Skeletal muscle cell (primary cell): Measurements from ENCODE around the gene FAM53A.

Source experiments
- DNase-seq: peaks from one replicate; pipeline ENCODE4 v3.0.0-alpha.2; 2010; ENCODE audit warnings: low read depth
- H3K4me3 ChIP-seq: 2 replicates; pipeline ENCODE4 v1.5.1; 2011; ENCODE audit warnings: low read depth, mild to moderate bottlenecking, control low read depth, low read length, moderate library complexity

Gene FAM53A

GRCh38 chr4:1600811-1601532 lies 83.1 kb downstream of the FAM53A start:
- H3K4me3 ChIP-seq = no peak overlapping the region
- no peak for DNase-seq

- DNase-seq = no peak
These were observed 83.8 kb downstream of the FAM53A start for GRCh38 chr4:1600211-1600780.

GRCh38 chr4:1599491-1600210 lies 84.5 kb downstream of the FAM53A start:
- H3K4me3 ChIP-seq = no peak overlapping the region
- no peak for DNase-seq

More at GRCh38 chr4:1600211-1600780, 83.8 kb downstream of the FAM53A start:
- no peak overlapping the region for H3K4me3 ChIP-seq

- no peak overlapping the region for H3K4me3 ChIP-seq
- DNase-seq = no peak
These were observed 85.1 kb downstream of the FAM53A start for GRCh38 chr4:1599026-1599481.

- DNase-seq = no peak
These were observed 85.7 kb downstream of the FAM53A start for GRCh38 chr4:1598206-1599025.

GRCh38 chr4:1597021-1597931 lies 86.8 kb downstream of the FAM53A start:
- no peak overlapping the region for H3K4me3 ChIP-seq
- no peak for DNase-seq

More at GRCh38 chr4:1598206-1599025, 85.7 kb downstream of the FAM53A start:
- H3K4me3 ChIP-seq = no peak overlapping the region

GRCh38 chr4:1596393-1596792 lies 87.7 kb downstream of the FAM53A start:
- DNase-seq = no peak
- no peak overlapping the region for H3K4me3 ChIP-seq

- H3K4me3 ChIP-seq = no peak overlapping the region
- DNase-seq = no peak
These were observed 88.3 kb downstream of the FAM53A start for GRCh38 chr4:1595789-1596325.

GRCh38 chr4:1594871-1595788 lies 89.0 kb downstream of the FAM53A start:
- no peak for DNase-seq
- H3K4me3 ChIP-seq = no peak overlapping the region

- no peak for DNase-seq
- H3K4me3 ChIP-seq = no peak overlapping the region
These were observed 90.2 kb downstream of the FAM53A start for GRCh38 chr4:1593881-1594345.

GRCh38 chr4:1593458-1593857 lies 90.7 kb downstream of the FAM53A start:
- H3K4me3 ChIP-seq = no peak overlapping the region
- no peak for DNase-seq

- no peak overlapping the region for H3K4me3 ChIP-seq
- no peak for DNase-seq
These were observed 91.2 kb downstream of the FAM53A start for GRCh38 chr4:1592709-1593417.

GRCh38 chr4:1592068-1592708 lies 91.9 kb downstream of the FAM53A start:
- H3K4me3 ChIP-seq = no peak overlapping the region
- no peak for DNase-seq

- H3K4me3 ChIP-seq = no peak overlapping the region
- DNase-seq = no peak
These were observed 93.0 kb downstream of the FAM53A start for GRCh38 chr4:1591107-1591506.

GRCh38 chr4:1590244-1590643 lies 93.9 kb downstream of the FAM53A start:
- H3K4me3 ChIP-seq = no peak overlapping the region
- DNase-seq = no peak
